Gastroesophageal sphincter (tissue), 3 donors: ENCODE results near the gene CMIP.

Source experiments
- EP300 ChIP-seq: sonication (generic); formaldehyde crosslinking; IDR thresholded peaks from one replicate; pipeline ENCODE4 v1.6.1; 2017; ENCODE audit warnings: antibody characterized with exemption, mild to moderate bottlenecking
- POLR2A ChIP-seq, 2 donors: fragments of 450-650 bp; IDR thresholded peaks; one replicate each; pipeline ENCODE4 v1.6.1; 2017; ENCODE audit warnings: antibody characterized with exemption in 2 of 2, mild to moderate bottlenecking in 2 of 2, moderate library complexity in 1 of 2
- POLR2AphosphoS5 ChIP-seq: sonication (generic); formaldehyde crosslinking; IDR thresholded peaks from one replicate; pipeline ENCODE4 v1.6.1; 2017; ENCODE audit warnings: antibody characterized with exemption
- TF ChIP-seq, protein P1 (sequence below), 4 experiments: fragments of 200-600 bp in 2 of 4; fragments of 450-650 bp in 2 of 4; sonication (generic) in 1 of 4; IDR thresholded peaks; one replicate each; pipeline ENCODE4 v1.5.1; 2017 to 2019; ENCODE audit warnings: antibody characterized with exemption in 4 of 4, mild to moderate bottlenecking in 2 of 4, moderate library complexity in 2 of 4

DNA sequence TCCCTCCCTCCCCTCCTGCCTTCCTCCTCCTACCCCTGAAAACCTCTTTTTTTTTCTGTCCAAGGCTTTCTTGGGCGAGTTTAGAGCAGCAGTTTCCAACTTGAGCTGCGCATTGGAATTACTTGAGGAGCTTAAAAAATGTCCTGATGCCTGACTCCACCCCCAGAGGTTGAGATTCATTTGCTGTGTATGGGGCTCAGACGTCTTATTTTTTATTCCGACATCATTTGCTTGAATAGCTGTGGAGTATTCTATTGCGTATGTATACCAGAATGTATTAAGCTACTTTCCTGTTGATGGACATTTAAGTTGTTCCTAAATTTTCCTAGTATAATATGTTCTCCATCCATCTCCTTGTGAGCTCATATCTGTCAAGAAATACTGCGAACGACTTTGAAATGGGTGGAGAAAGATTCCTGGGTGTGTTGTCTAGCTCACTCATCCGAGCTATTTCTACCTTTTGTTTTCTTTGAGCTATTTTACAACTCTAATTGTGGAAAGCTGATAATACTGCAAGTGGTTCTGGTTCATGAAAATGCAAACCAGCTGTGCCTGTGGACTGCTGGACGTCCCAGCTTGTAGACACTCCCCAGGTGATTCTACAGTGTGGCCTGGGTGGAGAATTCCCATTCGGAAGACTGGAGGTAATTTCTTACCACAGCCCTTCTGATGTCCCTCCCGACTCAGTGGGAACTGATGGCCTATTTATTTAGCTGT, 40.5 kb downstream of the CMIP start:
- TF ChIP-seq, protein P1, sequence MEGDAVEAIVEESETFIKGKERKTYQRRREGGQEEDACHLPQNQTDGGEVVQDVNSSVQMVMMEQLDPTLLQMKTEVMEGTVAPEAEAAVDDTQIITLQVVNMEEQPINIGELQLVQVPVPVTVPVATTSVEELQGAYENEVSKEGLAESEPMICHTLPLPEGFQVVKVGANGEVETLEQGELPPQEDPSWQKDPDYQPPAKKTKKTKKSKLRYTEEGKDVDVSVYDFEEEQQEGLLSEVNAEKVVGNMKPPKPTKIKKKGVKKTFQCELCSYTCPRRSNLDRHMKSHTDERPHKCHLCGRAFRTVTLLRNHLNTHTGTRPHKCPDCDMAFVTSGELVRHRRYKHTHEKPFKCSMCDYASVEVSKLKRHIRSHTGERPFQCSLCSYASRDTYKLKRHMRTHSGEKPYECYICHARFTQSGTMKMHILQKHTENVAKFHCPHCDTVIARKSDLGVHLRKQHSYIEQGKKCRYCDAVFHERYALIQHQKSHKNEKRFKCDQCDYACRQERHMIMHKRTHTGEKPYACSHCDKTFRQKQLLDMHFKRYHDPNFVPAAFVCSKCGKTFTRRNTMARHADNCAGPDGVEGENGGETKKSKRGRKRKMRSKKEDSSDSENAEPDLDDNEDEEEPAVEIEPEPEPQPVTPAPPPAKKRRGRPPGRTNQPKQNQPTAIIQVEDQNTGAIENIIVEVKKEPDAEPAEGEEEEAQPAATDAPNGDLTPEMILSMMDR (IDR thresholded peaks at IDR 0.05): no peak
- no peak for TF ChIP-seq POLR2AphosphoS5
- no peak for TF ChIP-seq EP300
- no peak for TF ChIP-seq POLR2A (IDR thresholded peaks at IDR 0.05)
